Panc1 (cell line): ENCODE results near the gene CFAP77.

Experiments
- CTCF ChIP-seq: fragments of 450-650 bp; IDR thresholded peaks from 2 replicates; pipeline ENCODE4 v1.5.1; 2017; ENCODE audit warnings: mild to moderate bottlenecking
- POLR2AphosphoS5 ChIP-seq: IDR thresholded peaks from 2 replicates; pipeline ENCODE4 v1.6.1; 2012; ENCODE audit warnings: mild to moderate bottlenecking, low read depth, low read length, moderate library complexity
- REST ChIP-seq, 2 experiments: IDR thresholded peaks; 2 replicates each; pipeline ENCODE4 v1.6.1; 2011 to 2012; ENCODE audit warnings: low read depth in 2 of 2, control low read depth in 1 of 2, low read length in 1 of 2, mild to moderate bottlenecking in 1 of 2, moderate library complexity in 1 of 2; ENCODE audit not compliant: insufficient read depth in 1 of 2
- SIN3A ChIP-seq: IDR thresholded peaks from 2 replicates; pipeline ENCODE4 v1.6.1; 2012; ENCODE audit warnings: low read depth, mild to moderate bottlenecking, low read length, moderate library complexity, borderline replicate concordance; ENCODE audit not compliant: insufficient read depth

- TF ChIP-seq CTCF (no peak), REST (IDR thresholded peaks at IDR 0.05; ENCODE audit: insufficient read depth in 1 of 2, low read depth in 2 of 2, low read length in 1 of 2) (no peak), SIN3A (no peak), POLR2AphosphoS5 (no peak)
Observed at GRCh38 chr9:132513416-132513815, 103.4 kb downstream of the CFAP77 start.
